GM20431 (cell line): Measurements from ENCODE around the gene PFN3.
"Not testable (repeated sequence)": the region's sequence is repeated elsewhere in the genome, so short reads cannot be mapped to it uniquely, and the experiment has no call there.

Source experiments
- in situ Hi-C: fragments of 300-500 bp; cut with MseI, MboI; formaldehyde crosslinking; loops from one replicate; pipeline ENCODE4 v1.15.0; 2020; ENCODE audit warnings: low sequenced_read_pairs; ENCODE audit not compliant: unreplicated experiment

PFN3 gene

GRCh38 chr5:177377851-177378776 is 22.3 kb downstream of the PFN3 start:
- in situ Hi-C loops = no loop called here

DNA sequence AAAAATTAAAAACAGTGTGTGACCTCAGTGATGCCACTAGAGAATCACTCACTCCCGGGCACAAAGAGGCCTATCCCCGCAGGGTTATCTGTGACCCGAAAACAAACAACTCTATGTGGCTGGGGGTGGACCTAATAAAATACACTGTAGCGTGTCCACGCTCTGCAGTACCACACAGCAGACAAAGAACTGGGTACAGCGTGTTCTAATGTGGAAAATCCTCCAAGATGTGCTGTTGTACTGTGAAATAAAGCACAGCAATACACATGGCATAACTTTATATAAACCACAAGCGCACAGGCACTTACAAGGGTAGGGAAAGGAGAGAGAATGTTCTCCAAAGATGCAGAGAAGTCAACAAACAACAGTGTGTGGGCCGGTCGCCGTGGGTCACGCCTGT is 24.4 kb downstream of the PFN3 start:
- in situ Hi-C loops = no loop called here

DNA sequence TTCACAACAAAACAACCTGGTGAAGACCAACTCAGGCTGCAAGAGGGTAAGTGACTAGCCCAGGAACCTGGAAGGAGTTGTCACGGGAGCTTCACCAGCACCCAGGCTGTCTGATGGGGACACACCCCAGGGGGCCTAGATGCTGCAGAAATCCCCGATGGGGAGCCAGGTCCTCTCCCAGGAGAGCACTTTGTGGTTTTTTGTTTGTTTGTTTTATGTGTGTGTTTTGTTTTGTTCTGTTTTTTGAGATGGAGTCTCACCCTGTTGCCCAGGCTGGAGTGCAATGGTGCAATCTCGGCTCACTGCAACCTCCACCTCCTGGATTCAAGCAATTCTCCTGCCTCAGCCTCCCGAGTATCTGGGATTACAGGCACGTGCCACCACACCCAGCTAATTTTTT is 24.9 kb downstream of the PFN3 start:
- in situ Hi-C loops = not testable (repeated sequence)

DNA sequence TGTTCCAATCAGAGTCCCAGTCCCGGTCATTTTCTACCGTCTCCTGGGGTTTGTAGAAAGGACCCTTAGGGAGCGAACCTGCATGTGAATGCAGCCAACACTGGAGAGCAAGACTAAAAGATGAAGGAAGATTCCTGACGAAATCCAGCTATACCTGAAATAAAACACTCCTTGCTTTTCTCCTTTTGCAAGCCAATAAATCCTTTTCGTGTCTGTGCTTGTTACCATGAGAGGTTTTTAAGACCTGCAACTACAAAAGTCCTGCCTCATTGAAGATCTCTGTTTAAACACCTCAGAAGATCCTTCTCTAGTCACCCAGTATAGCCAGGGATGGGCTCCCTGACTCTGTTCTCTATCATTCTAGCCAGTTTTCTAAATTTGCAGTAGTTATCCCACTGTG is 26.2 kb downstream of the PFN3 start:
- in situ Hi-C loops = no loop called here

DNA sequence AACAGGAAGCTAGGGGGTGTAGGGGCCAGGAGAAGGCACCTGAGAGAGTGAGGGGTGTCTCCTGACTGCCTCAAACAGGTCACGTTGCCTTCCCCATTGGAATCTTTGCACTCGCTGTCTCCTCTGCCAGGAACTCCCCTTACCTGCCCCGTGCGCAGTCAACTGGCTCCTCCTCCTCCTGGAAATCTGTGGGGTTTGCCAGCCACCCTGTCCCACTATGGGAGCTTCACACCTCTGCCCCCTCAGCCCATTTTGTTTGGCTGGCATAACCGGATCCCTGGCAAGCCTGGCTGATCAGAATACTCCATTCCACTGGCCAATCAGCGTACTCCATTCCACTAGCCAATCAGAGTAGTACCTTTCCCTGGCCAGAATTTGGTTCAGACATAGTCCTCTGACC is 26.7 kb downstream of the PFN3 start:
- in situ Hi-C loops = no loop called here

DNA sequence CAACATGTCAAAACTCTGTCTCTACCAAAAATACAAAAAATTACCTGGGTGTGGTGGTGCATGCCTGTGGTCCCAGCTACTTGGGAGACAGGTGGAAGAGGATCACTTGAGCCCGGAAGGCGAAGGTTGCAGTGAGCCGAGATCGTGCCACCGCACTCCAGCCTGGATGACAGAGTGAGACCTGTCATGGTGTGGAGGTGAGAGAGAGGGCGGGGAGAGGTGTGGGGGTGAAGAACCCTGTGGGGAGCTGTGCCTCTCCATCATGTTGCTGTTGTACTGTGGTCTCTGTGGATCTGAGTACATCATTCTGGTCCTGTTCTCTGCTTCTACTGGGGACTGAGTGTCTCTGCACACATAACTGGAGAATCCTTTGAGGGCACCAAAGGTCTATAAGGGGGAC is 27.6 kb downstream of the PFN3 start:
- in situ Hi-C loops = no loop called here

GRCh38 chr5:177372034-177372896 is 28.2 kb downstream of the PFN3 start:
- in situ Hi-C loops = no loop called here

- in situ Hi-C loops = no loop called here
Measured at GRCh38 chr5:177371120-177372033, 29.1 kb downstream of the PFN3 start.

GRCh38 chr5:177370488-177371119 is 29.9 kb downstream of the PFN3 start:
- in situ Hi-C loops = no loop called here

GRCh38 chr5:177369645-177370440 is 30.6 kb downstream of the PFN3 start:
- in situ Hi-C loops = no loop called here

DNA sequence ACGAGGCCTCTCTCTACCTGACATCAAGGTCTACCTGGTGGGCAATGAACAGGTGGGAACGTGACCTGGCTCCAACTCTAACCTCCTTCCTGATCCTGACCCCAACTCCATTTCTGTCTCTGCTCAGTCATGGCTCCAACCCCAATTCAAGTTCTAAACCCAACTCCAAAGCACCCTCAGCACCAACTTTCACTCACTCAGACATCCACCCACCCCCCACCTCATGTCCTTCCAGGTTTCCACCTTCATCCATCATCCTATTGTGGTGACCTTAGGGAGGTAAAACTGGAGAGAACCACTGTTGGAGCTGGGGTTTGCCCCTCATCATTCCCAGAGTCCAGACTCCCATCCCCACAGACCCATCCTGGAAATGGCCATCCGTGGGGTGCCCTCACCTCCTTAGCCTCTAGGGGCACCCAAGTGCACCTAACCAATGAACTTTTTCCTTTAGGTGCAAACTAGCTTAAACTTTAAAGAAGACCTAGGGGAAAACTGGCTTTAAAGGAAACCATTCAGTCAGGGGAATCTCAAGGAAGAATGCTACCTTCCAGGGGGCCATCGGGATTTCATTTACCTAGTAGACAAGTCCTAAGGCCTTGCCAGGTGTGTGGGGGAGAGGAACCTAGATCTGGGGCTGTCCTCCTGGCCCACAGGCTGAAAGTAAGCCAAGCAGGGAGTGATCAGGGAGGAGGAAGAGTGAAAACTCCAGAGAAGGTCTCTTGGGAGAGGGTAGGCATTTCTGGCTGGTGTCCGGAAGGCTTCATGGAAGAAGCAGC is 31.4 kb downstream of the PFN3 start:
- in situ Hi-C loops = no loop called here

DNA sequence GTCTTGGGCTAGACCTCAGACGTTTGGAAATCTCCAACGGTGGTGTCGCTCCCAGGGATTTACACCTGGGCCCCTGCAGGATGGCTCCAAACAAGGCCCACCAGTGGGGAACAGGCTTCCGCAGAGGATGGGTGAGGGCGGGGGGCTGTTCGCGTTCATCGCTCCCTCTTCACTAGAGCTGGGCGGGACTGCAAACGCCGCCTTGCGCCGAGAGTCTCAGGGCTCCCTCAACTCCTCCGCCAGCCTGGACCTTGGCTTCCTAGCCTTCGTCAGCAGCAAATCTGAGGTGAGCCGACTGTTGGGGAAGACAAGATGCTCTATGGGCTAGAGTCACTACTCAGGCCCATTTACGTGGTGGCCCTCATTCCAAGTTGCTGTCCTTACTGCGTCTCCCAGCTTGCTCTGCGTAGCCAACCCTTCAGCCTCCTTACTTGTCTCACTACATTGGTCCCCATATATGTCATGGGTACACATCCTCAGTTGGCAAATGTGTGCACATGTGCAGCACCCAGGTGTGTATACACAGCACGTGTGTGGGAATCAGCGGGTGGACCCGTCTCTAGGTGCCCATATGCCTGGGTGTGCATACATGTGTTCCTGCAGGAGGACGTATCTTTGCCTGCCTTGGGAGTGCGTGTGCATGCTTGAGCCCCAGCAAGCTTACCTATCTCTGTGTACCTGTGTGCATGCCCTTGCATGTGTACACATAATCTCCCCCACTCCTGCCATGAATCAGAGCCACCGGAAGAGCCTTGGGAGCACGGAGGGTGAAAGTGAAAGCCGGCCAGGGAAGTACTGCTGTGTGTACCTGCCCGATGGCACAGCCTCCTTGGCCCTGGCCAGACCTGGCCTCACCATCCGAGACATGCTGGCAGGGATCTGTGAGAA is 32.2 kb downstream of the PFN3 start:
- in situ Hi-C loops = no loop called here

DNA sequence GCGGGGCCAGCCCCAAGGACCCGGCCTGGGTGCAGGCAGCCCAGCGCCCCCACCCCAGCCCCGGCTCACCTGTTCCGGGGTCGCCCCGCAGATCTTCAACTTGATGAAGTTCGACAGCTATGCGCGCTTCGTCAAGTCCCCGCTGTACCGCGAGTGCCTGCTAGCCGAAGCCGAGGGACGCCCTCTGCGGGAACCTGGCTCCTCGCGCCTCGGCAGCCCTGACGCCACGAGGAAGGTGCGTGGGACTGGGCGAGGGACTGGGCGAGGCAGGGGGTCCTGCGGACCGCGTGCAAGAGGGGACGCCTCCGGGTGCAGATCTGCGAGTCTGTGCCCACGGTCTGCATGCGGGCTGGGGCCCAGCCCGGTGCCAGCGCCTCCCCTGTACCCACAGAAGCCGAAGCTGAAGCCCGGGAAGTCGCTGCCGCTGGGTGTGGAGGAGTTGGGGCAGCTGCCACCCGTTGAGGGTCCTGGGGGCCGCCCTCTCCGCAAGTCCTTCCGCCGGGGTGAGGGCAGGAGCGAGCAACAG is 33.1 kb downstream of the PFN3 start:
- in situ Hi-C loops = no loop called here

GRCh38 chr5:177366528-177367322 is 33.7 kb downstream of the PFN3 start:
- in situ Hi-C loops = no loop called here

- in situ Hi-C loops = no loop called here
Measured at GRCh38 chr5:177365845-177366527, 34.5 kb downstream of the PFN3 start.
